Measurements from ENCODE around the gene VWA5B2. TPM values are rescaled to one million over a fixed set of nuclear protein-coding genes. Genes with fewer than 3 reads are reported as not detected.

VWA5B2 gene
- total and polyA plus RNA-seq, 2 experiments from 2014 or later = 0.66 TPM; not detected in 1

- H3K9me2 ChIP-seq (ENCODE audit: insufficient read depth) = no peaks in the 10 kb centered on the region
- H4K20me1 ChIP-seq (replicated peaks; ENCODE audit: insufficient read depth) = peaks cover 24% of the 10 kb centered on the region
- H3K4me1 Mint-ChIP-seq = peaks cover 3% of the 10 kb centered on the region; the same call in 1 of the 3 replicates
- H2AFZ ChIP-seq = peak overlapping the region; percentile 95
- peak; percentile 98 for DNase-seq (ENCODE audit: low spot score)
- TF ChIP-seq POLR2AphosphoS5 (IDR thresholded peaks at IDR 0.05; ENCODE audit: low read depth) = peak; percentile 22; the same call in 1 of the 2 replicates
- no peak for TF ChIP-seq NANOG (IDR thresholded peaks at IDR 0.05; ENCODE audit: borderline replicate concordance)
- no peak for TF ChIP-seq ZNF114 (CRISPR knock-in tag; IDR thresholded peaks at IDR 0.05)
- TF ChIP-seq STAT1 (IDR thresholded peaks at IDR 0.05; ENCODE audit: unreplicated experiment) = no peak
- TF ChIP-seq CTCF (conservative IDR thresholded peaks at IDR 0.05; ENCODE audit: low read depth in 2 of 2) = peak; percentile 93 to 98
- no peaks in the 10 kb centered on the region for H3K27me3 ChIP-seq (ENCODE audit: insufficient read depth)
- H3K79me2 ChIP-seq (replicated peaks; ENCODE audit: insufficient read depth) = peaks cover 30% of the 10 kb centered on the region
- H3K4me3 ChIP-seq = peak overlapping the region; percentile 93
- H3K36me3 Mint-ChIP-seq (ENCODE audit: low read depth) = peaks cover 8% of the 10 kb centered on the region
- peaks cover 22% of the 10 kb centered on the region for H3K27me3 Mint-ChIP-seq (ENCODE audit: insufficient read depth, low read depth, poor library complexity)
- peak overlapping the region; percentile 84 for H3K27ac Mint-ChIP-seq
- H3K27ac ChIP-seq (ENCODE audit: low read depth) = peak overlapping the region; percentile 84; the same call in 1 of the 2 replicates
- H3K4me1 ChIP-seq (ENCODE audit: insufficient read depth) = peaks cover 3% of the 10 kb centered on the region; the same call in 1 of the 2 replicates
- H3K4me3 Mint-ChIP-seq = peak overlapping the region; percentile 90
- peak; percentile 75 for ATAC-seq
- H3K36me3 ChIP-seq (ENCODE audit: insufficient read depth) = no peaks in the 10 kb centered on the region
- peaks cover 5% of the 10 kb centered on the region; the same call in 1 of the 2 replicates for H3F3A ChIP-seq (replicated peaks; ENCODE audit: low read depth)
- H3K4me2 ChIP-seq = peak overlapping the region; percentile 98
- no peaks in the 10 kb centered on the region; the same call in 2 of the 3 replicates for H3K9me3 Mint-ChIP-seq
Observed at GRCh38 chr3:184250167-184250828, 20.9 kb downstream of the VWA5B2 start.

- Histone ChIP-seq H3K36me3 (ENCODE audit: insufficient read depth) (no peaks in the 10 kb centered on the region), H2AFZ (no peak overlapping the region), H3F3A (replicated peaks; ENCODE audit: low read depth) (peaks cover 1% of the 10 kb centered on the region; the same call in 1 of the 2 replicates), H4K20me1 (replicated peaks; ENCODE audit: insufficient read depth) (peaks cover 39% of the 10 kb centered on the region), H3K4me3 (no peak overlapping the region), H3K27me3 (ENCODE audit: insufficient read depth) (peaks cover 30% of the 10 kb centered on the region), H3K4me2 (no peak overlapping the region), H3K27ac (ENCODE audit: low read depth) (no peak overlapping the region), H3K9me2 (ENCODE audit: insufficient read depth) (no peaks in the 10 kb centered on the region), H3K79me2 (replicated peaks; ENCODE audit: insufficient read depth) (peaks cover 9% of the 10 kb centered on the region; the same call in 1 of the 2 replicates), H3K4me1 (ENCODE audit: insufficient read depth) (0 out of 2 replicates have a peak, but pooled peaks cover 3% of the 10 kb centered on the region)
- H3K4me3 Mint-ChIP-seq = no peak overlapping the region
- H3K27ac Mint-ChIP-seq = no peak overlapping the region
- ATAC-seq (no peak), DNase-seq (ENCODE audit: low spot score) (no peak)
- H3K36me3 Mint-ChIP-seq (ENCODE audit: low read depth) = peaks cover 5% of the 10 kb centered on the region; the same call in 1 of the 3 replicates
- TF ChIP-seq EZH2phosphoT487 (IDR thresholded peaks at IDR 0.05; ENCODE audit: unreplicated experiment) (no peak), STAT1 (IDR thresholded peaks at IDR 0.05; ENCODE audit: unreplicated experiment) (no peak), ETS1 (IDR thresholded peaks at IDR 0.05) (no peak)
- no peaks in the 10 kb centered on the region; the same call in 2 of the 3 replicates for H3K9me3 Mint-ChIP-seq
- peaks cover 31% of the 10 kb centered on the region for H3K27me3 Mint-ChIP-seq (ENCODE audit: insufficient read depth, low read depth, poor library complexity)
- peaks cover 6% of the 10 kb centered on the region for H3K4me1 Mint-ChIP-seq
Observed at GRCh38 chr3:184255291-184256039, 26.1 kb downstream of the VWA5B2 start.
